Ureter (tissue), 1 donor: ENCODE results near the gene TCEA3. TPM values are rescaled to one million over a fixed set of nuclear protein-coding genes. Genes with fewer than 3 reads are reported as not detected.

Source experiments
- DNase-seq: peaks from one replicate; pipeline ENCODE4 v3.0.0-alpha.2; 2020; ENCODE audit warnings: low spot score
- total RNA-seq: library from RNA; stranded (reverse); gene quantifications from one replicate; pipeline ENCODE4 v1.2.4, GENCODE V29; 2023
- donor health status: DM: yes; HTN: yes; CAD: no.

TCEA3 gene
- total RNA-seq, 1 donor from 2014 or later = 50.2 TPM

- DNase-seq = no peak
Observed at GRCh38 chr1:23421343-23421742, 3.2 kb downstream of the TCEA3 start.

- DNase-seq = no peak
Observed at GRCh38 chr1:23420778-23421177, 3.8 kb downstream of the TCEA3 start.

- no peak for DNase-seq
Observed at GRCh38 chr1:23419180-23419579, 5.4 kb downstream of the TCEA3 start.

GRCh38 chr1:23417570-23417969 lies 7.0 kb downstream of the TCEA3 start:
- DNase-seq = no peak

DNA sequence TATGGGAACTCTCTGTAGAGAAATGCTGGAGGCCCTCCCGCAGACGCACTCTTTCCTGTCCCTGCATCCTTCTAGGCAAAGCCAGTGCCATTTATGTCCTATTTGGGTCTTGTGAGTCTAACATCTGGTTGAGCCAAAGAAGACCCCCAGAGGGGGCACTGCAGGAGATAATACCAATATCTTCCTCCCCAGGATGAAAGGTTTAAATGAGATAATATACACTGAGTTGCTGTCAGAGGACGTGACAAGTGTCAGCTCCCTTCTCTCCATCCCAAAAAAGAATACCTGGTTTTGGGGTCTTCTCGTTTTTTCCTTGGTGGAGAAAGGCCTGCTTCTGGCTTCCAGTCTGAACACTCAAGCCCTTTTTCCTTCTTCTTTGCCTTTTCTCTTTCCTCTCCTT lies 7.6 kb downstream of the TCEA3 start:
- DNase-seq = no peak

- DNase-seq = no peak
Observed at GRCh38 chr1:23408797-23409290, 15.7 kb downstream of the TCEA3 start.

GRCh38 chr1:23407016-23407630 lies 17.4 kb downstream of the TCEA3 start:
- DNase-seq = no peak

DNA sequence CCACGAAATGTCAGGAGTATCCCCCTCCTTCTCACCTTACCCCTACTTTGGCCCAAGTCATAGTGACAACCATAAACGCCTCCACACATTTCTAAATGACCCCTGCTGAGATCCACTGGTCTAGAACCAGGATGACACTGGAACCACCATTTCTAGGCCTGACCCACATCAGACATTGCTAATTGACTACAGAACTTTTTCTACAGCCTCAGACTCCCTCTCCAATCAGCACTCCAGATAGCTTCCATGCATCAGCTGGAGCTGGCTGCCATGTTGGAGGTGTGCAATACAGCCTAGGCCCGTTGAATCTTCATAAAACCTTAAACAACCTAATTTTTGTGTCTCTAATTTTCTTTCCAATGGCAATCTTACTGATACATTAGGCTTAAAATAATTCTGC lies 18.6 kb downstream of the TCEA3 start:
- DNase-seq = no peak

DNA sequence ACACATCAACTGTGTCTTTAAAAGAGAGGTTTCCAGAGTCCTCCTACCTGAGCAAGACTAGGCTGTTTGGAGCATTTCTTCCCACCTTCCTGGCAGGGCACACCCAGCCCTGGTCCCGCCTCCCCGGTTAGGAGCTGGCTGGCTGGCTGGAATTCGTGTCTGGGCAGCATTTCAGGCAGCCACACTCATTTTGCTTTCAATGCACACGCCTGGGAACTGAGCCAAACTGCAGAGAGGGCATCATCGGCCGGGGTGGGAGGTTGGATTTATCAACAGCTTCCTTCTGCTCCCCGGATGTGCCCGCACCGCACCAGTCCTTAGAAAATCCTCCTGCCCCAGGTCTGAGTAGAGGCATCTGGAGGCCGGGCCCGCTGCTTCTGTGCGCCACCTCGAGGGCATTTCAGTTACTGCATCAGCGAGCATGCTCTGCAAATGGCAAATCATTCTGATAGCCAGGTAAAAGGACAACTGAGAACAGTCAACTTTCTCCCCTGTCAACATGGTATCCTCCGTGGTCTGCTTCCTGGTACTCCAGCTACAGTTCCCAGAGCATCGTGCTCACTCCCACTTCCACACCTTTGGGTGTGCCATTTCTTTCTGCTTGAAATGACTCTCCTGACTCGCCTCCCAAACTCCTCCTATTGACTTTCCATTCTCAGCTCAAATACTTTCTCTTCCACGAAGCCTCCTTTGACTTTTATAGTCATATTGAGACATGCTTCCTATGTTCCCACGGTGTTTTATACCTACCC lies 20.6 kb downstream of the TCEA3 start:
- DNase-seq = peak; percentile 96

- DNase-seq = no peak
Observed at GRCh38 chr1:23403355-23403734, 21.2 kb downstream of the TCEA3 start.

DNA sequence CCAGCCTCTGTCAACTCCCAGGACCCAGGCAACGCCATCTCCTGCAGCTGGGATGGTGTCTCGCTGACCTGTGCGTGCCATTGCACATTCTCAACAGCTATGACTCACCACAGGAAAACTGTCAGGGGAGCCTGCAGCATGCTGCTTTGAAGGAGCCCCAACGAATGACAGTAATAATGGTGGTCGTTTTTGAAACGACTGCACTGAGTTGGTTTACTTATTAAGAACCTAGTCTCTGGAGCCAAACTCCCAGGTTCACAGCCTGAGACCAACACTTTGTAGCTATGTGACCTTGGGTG lies 21.6 kb downstream of the TCEA3 start:
- DNase-seq = no peak

- DNase-seq = no peak
Observed at GRCh38 chr1:23402286-23403037, 22.1 kb downstream of the TCEA3 start.

- no peak for DNase-seq
Observed at GRCh38 chr1:23401313-23401712, 23.2 kb downstream of the TCEA3 start.

DNA sequence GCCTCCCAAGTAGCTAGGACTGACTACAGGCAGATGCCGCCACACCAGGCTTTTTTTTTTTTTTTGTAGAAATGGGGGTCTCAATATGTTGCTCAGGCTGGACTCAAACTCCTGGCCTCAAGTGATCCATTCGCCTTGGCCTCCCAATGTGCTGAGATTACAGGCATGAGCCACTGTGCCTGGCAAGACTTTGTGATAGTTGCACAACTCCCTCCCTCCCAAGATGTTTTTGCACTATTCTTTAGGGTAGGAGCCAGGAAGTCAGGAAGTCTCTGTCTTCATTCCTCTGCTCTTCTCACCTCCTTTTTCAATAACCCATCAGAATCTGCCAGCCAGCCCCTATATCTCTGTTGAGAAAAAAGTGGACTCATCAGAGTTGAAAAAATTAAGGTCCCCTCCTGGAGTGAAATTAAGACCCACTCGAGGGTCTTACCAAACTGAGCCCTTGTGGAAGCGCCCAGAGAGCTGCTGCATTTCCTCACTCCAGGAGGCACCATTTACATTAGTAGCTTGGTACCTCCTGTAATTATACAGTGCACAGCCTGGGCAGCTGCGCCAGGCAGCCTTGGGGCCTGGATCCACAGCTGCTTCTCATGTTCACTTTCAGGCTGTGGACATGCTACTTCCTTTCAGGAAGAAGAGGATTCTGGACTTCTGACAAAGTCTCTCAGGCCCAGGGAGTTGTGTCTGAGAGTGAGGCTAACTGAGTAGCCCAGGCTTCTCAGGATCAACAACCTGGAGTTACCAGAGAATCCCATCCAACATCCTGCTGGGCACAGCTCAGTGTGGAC lies 24.0 kb downstream of the TCEA3 start:
- DNase-seq = no peak

- DNase-seq = no peak
Observed at GRCh38 chr1:23399229-23399628, 25.3 kb downstream of the TCEA3 start.

- DNase-seq = no peak
Observed at GRCh38 chr1:23397908-23398307, 26.6 kb downstream of the TCEA3 start.

- no peak for DNase-seq
Observed at GRCh38 chr1:23396380-23396779, 28.2 kb downstream of the TCEA3 start.

- no peak for DNase-seq
Observed at GRCh38 chr1:23395849-23396248, 28.7 kb downstream of the TCEA3 start.

- no peak for DNase-seq
Observed at GRCh38 chr1:23395154-23395724, 29.3 kb downstream of the TCEA3 start.

- DNase-seq = peak; percentile 80
Observed at GRCh38 chr1:23394684-23395083, 29.9 kb downstream of the TCEA3 start.

GRCh38 chr1:23394181-23394580 lies 30.4 kb downstream of the TCEA3 start:
- no peak for DNase-seq

DNA sequence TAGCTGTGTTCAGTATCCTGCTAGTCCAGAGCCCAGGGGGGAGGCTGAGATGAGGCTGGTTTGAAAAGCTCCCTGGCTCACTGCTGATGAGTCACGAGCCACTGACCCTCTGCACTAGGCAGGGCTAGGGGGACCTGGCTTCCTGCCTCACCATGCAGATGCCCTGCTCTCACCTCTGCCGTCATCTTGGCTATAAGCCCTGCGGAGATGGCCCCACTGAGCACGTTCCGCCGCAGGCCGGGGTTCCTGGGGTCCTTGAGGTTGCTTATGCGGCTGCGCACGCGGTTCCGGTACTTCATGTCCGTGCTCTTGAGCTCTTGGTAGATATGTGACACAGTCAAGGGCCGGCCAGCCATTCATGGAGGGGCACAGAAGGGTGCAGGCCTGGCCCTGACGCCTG lies 30.8 kb downstream of the TCEA3 start:
- DNase-seq = no peak
